DMS53 treated with DMSO at 0.1 percent for 48 hours (cell line): ENCODE measurements around the gene TOM1L2.

Source experiments
- DNase-seq: peaks from one replicate; lab custom pipeline; 2025; ENCODE audit not compliant: unreplicated experiment; lab: John Stamatoyannopoulos, UW

Gene TOM1L2

DNA sequence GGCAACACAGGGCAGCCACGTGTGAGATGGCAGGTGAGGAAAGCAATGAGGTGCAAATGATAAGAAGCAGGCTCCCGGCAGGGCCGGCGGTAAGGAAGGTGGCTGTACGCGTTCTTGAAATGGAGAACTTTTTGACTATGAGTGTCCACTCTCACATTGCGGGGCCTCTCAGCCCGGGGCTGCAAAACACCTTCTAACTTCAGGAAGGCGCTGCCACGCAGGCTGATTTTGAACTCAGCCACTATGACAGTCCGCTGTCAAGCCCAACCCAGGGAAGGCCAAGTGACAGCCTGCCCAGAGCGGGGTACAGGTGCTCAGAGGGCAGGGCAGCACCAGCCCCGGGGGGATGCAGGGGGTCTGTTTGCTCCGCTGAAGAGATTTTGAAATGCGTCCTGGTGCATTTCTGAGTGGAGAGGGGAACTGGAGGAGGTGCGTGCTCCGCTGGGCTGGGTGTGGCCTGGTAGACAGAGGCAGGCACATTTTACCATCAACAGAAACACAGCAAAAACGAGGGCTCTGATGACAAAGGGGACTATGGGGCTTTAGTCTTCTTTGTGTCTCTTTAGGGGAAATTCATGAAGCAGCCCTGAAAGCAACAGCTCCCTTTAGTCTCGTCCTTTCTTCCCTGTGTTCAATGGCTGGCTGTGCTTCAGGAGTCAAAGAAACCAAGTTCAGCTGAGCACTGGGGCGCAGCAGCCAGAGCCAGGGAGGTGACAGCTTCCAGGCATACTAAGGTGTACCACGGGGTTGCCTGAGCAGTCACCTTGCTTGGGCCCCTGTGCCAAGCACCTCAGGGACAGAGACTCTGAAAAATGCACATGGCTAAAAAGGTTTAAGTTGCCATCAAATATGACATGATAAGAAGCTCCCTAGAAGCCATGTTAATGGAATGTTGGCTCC is 120.8 kb downstream of the TOM1L2 start:
- DNase-seq = no peak

DNA sequence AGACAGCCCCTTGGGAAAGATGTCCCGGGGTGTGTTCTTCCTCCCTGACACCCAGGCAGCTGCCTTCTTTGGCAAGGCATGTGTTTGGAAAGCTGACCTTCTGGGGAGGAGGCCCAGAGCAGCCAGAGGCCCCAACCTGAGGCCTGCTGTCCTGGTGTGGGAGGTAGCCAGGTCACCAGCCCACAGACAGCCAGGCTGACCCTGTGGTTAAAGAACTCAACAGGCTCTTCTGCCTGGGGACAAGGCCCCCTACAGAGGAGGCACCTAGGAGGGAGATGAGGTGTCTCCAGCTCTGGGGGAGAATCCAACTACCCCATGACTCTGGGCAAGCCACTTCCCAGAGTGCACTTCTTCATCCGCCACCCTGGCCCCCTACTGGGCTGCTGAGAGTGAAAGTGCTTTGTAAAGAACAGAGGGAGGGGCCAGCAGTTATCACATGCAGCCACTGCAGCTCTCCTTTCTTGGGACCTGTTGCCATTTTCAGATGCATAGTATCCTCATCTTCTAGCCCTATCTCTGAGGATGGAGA is 122.3 kb downstream of the TOM1L2 start:
- DNase-seq = no peak

DNA sequence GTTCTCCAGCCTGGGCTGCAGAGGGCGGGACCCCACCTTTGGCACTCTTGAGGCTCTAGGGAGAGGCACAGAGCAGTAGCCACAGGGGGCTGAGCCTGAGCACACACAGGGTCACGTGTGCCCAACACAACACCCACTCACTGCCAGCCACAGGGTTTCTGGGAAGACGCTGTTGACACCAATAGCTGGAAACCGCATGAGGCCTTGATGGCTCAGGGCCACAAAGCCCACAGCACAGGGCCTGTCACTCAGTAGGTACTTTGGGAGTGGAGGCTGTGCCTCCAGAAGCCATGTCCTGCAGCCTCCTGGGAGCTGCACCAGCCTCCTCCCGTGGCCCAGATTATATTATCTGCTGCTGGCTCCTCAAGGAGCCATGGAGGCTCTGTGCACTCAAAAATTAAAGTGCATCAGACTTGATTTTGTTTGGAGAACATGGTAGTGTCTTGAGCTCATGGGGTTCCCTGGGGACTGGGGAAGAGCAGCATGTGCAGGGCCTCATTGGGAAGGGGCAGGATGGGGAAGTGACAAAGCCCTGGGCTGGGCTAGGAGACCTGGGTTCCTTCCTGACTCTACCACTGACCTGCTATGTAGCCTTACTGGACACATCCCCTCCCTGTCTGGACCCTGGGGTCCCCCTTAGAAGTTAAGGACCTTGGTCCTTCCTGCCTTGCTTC is 122.9 kb downstream of the TOM1L2 start:
- no peak for DNase-seq

DNA sequence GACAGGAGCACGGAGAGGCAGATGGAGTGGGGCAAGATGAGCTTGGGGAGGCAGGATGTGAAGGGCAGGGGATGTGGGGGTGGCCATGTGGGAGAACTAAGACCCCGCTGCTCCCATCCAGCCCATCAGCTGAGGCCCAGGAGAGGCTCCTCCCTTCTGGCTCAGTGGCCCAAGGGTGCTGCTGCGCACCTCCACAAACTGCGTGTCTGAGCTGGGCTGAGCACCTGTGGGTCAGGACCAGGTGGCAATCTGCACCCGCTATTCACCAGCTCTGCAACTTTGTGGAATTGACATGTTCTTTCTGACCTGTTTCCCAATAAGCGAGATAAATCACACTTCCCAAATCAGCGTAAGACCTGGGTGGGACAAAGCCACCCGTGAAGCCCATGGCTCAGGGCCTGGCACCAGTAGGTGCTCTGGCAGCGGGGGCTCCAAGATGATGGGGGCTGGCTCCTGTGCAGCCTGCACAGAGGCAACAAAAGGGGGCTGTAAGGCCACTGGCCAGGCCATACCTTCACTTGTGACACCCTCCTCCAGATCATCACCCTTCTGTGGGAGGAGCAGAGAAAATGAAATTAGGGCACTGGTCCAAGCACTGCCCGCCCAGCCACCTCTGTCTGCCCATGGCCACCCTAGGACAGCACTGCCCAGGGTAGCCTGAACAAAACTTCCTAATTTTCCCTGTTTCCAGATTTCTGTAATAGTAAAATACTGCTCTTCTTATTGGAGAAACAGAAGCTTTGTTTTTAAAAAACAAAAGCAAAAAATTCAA is 123.7 kb downstream of the TOM1L2 start:
- no peak for DNase-seq

DNA sequence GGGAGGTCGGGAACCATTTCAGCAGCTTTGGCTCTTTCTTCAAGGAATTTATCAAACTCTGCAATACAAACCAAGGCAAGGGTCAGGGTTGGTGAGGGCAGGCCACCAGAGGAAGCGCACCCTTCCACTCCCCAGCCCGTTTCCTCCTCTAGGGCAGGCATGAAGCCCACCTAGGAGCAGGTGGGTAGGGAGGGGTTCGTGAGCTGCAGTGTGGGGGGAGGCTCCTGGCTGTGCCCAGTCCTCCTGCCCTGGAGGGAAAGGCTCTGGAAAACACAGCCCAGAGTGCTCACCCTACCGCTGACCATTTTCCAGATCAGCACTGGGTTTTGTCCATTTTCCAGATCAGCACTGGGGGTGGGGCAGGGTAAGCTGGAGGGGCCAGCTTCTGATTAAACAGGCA is 124.5 kb downstream of the TOM1L2 start:
- no peak for DNase-seq

DNA sequence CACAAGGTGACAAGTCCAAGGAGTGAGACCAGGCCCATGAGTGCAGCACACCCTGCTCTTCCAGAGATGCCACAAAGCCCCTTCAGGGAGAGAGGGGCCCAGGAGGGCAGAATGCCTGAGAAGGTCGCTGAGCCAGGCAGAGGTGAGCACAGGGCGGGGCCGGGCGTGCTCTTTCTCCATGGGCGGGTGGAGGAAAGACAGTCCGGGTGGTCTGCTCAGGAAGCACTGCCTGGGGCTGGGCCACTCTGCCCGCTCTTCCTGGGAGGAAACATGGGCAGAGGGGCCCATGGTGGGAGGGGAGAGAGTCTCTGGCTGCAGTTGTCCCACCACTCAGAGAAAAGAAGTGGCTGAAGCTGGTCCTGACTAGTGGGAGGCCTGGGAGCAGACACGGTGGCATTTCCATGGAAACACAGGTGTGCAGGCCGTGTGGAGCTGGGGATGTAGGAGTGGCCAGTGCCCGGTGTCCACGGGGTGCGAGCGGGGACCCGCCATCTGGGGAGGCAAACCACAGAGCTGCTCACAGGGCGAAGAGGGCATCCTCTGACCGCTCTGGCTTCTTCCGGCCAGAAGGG is 125.0 kb downstream of the TOM1L2 start:
- DNase-seq = no peak

DNA sequence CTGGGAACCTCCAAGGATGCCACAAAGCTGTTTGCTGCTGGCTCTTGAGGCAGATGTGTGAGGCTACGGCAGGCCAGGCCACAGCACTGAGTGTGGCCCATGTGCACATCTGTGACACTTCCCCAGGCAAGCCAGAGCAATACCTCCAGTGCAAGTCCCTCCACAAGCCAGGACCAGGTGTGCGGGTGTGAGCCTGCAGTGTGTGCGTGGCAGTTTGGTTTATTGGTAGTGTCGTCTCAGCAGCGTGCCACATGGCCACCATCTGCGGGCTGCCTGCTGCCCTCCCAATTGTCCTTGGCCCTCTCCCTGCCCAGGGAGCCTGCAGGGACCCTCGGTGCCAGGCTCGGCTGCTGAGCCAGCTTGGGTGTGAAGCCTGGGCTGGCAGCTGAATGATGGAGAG is 125.6 kb downstream of the TOM1L2 start:
- DNase-seq = no peak

DNA sequence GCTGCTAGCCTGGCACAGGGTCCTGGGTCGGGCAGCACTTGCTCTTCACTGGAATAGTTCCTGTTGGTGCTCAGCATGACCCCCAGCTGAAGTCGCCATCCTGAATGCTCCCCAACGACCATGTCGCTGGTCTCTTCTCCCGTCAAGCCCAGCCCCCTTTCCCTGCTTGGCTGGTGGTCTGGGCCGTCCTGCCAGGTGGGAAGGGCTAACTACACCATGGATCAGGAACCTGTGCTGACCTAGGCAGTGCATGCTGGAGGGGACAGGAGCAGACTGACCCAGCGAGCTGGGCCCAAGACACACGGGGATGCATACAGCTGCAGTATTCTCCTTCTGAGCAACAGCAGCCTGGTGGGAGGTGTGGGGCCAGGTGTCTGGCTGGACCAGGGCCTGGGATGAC is 126.2 kb downstream of the TOM1L2 start:
- DNase-seq = no peak

DNA sequence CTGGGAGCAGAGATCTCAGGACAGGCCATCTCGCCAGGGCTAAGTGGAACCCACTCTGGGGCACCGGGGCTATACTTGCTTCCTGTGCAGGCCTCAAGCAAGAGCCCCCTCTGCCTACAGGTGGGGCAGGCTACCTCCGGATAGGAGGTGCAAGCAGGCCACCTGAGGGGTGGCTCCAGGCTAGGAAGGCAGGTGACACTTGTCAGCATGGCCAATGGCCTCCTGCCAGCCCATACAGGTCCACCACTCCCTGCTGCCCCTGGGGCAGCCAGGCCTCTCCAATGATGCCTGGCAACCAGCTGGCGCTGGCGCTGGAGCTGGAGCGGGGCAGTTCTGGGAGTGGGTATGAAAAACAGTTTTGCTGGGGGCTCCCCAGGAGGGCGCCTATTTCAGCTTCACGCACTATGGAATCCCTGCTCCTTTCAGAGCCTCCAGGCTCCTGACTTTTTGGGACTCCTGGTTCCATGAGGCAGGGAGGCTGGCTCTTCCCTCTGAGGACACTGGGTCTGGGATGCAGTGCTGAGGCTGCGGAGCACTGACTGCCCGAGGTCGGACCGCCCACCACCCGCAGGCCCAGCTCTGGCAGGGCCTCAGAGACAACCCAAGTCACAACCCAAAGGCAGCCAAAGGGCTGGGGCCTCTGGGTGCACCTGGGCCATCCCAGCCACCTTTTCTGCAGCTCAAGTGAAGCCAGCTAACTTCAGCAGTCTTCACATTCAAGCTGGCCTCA is 127.0 kb downstream of the TOM1L2 start:
- DNase-seq = no peak

DNA sequence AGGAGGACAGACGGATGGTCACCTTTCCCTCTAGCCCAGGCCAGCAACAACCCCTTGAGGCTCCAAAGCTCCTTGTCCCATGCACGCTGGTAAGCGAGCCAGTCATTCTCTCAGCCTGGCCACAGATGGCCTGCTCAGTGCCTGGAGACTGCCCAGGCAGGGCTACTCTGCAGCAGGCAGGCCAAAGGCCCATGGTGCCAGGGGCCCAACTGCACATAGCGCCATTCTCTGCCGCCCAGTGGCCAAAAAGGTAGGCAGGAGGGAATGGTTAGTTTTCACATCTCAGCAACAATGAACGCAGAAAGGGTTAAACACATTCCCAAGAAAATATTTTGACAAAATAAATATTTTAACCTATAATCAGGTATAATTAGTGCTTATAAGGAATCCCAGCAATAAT is 127.7 kb downstream of the TOM1L2 start:
- no peak for DNase-seq

DNA sequence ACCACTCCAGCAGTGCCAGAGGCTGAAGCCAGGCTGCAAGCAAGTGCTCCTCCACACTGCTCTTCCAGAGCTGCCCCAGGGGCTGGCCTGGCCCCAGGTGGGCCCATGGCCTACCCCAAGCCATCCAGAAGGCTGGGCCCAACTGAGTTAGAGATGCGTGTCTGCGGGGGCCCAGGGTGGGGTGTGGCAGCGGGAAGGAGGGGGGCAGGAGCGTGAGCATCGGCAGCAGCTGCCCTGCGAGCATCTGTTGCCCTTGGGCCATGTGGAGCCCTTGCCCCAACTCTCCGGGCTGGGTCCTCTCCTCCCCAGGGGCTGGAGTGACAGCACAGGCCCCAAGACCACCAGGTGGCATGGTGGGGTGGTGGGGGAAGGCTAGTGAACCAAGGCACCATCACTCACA is 128.1 kb downstream of the TOM1L2 start:
- no peak for DNase-seq

DNA sequence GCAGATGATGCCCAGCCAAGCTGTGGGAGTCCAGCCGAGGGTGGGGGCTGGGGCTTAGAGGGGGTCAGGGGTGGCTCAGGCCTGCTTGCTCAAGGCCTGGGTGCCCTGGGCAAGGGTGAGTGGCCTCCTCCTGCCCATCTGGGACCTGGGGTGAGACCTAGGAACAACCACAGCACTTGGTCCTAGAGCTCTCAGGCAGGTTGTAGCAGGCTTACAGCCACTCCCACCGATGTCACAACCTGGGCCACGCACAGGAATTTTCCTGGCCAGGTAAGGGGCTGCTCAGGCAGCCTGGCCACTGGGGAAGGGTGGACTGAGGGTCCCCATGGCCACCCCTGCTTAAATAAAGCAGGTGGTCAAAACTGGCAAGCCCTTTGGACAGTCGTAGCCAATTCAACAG is 129.1 kb downstream of the TOM1L2 start:
- DNase-seq = no peak

DNA sequence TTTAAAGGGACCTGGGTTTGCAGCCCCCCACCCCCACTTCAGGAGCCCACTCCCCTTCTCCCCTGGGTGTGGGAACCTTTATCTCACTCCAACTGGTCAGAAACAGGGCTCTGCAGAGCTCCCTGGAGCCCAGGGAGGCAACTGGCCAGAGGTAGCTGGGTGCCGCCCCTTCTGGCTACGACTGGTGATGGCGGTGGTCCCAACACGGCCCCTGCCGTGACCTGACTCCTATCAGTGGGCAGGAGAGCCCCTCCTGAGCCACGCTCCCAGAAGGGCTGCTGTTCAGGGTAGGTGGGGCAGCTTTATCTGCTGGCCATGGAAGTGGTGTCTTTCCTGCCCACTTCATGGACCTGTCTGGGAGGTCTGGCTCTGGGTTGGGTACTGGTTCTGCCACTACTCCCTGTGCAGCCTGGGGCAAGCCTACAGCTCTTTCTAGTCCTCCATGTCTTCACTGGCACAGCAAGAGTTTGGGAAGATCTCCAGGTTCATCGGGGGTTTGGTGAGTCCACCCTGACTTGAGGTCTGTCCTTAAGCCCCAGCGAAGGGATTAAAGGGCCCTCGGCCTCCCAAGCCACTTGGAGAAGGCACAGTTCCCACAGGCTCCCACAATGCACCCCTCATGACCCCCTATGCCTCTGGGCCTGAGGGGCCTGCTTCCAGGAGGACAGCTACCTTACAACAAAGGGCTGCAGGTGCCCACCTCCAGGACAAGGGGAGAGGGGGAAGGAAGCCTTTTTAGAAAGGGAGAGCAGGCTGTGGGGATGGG is 129.9 kb downstream of the TOM1L2 start:
- no peak for DNase-seq

DNA sequence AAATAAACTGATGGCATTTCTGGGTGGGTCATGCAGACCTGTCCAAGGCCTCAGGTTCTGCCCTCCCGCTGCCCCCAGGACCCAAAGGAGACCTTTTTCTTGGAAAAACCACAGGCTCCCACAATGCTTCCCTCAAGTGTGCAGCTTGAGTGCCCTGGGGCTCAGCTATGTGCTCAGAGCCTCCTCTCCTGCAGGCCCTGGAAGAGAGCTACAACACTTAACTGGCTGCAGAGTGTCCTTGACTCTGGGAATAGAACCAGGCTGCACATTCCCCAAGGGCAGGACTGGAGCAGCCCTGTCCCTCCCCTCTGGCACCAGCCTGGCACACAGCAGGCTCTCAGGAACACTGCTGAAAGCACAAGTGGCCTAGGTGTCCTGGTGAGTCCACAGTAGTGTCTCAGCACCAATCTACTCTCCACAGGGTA is 130.6 kb downstream of the TOM1L2 start:
- peak; percentile 2 for DNase-seq

DNA sequence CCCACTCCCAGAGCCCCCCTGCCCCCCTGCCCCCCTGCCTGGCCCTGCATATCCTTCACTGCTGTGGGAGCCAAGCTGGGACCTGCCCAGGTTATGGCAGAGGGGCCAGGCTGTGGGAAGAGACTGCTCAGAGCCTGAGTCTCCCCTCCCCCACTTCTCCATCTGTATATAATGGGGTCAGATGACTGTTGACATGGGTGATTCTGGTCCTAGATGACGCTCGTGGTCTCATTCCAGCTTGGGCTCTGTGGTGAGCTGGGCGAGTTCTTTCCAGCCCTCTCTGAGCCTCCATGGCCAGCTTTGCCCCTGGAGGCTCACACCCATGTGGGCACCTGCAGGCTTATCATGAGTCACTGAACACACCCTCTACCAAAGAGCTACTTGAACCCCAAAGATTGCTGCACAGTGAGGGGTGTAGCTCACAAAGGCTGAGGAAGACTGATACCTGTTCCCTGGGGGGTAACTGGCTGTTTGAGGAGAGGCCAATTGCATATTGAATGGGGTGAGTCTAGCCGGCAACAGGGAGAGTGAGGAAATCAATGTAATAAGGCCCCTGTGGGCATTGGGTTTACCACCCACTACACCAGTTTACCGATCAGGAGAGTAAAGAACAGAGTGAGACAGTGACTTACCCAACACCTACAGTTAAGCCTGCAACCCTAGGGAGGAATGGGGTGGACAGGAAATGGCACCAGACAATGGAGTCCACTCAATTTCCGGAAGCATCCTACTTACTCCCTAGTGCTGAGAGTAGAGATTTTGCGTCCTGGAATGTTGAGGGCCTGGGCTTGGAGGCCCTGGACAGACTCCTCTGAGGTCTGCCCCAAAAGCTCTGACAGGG is 131.2 kb downstream of the TOM1L2 start:
- peak; percentile 2 for DNase-seq

DNA sequence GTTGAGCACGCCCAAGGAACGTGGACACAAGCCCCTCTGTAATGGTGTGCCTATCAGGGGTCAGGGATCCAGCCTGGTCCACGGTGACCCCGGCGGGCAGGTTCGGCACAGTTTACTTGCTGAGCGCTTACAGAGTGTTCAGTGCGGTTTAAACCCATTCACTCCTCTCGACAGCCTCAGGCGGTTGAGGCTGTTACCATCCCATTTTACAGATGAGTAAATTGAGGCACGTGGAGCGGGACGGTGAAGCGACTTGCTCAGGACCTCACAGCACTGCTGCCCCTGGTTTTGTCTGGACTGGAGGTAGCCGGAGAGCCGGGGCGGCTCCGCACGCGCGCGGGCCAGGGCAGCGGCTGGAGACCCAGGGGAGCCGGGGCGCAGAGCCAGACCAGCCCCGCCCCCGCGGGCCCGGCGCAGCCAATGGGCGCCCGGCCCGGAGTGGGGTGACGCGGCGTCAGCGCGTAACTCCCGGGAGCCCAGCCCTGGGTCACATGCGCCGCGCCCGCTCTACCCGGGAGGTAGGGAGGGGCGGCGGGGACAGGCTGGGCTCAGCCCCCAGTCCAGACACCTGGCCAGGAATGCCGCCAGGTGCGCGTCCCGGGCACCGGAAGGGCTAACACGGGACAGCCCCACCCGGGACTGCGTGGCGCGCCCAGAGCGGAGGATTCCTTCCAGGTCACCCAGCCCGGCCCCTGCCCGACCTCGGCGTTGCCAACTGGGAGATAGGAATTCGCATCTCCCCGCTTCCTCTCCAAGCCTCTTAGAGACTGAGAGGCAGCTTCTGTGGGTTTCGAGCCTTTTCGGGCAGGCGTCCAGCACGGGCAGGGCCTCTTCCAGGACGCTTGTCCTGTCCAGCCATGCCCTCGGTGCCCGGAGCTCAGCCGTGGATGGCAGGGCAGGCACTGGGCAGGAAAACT is 132.2 kb downstream of the TOM1L2 start:
- DNase-seq = peak; percentile 75
